ENCODE results near the gene PTK7. TPM values are rescaled to one million over a fixed set of nuclear protein-coding genes. Genes with fewer than 3 reads are reported as not detected.
A peak's percentile ranks its signal among the peaks of the same experiment; 100 is the strongest.

Gene PTK7
- total and polyA plus RNA-seq, 4 donors: 37.4 to 173 (median 84.2) TPM

DNA sequence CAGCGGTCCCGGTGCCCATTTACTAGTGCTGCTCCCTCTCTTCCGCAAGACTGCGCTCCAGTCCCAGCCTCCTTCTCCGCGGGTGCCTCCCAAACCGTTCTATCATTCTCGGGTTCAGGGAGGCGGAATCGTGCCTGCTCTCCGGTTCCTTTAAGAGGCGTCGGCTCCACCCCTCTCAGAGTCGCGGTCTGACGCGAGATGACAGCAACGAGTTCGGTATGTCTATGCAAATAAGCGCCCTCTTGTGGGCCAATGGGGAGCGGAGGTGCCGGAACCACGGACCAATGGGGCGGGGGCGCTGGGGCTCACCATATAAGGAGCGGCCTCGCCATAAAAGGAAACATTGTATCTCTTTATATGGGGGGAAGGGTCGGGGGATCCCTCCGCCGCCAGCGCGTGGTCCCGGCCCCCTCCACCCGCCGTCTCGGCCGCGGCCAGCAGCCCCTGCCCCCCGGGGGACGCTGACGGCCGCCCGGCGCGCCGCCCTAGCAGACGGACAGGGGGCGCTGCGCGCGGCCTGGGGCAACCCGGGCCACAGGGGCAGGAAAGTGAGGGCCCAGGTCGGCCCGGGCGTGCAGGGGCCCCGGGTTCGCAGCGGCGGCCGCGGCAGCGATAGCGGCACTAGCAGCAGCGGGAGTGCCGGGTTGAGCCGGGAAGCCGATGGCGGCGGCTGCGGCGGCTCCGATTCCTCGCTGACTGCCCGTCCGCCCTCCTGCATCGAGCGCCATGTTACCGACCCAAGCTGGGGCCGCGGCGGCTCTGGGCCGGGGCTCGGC lies 95.0 kb downstream of the PTK7 start, which contains the start of gene SRF:
TSS of gene SRF (plus strand) at position 339 of the 776 bp plus-strand sequence. CDS start at position 727, 388 bp downstream.
- Histone ChIP-seq H3K27me3 (ENCODE audit: control insufficient read depth in 3 of 3, insufficient read depth in 3 of 3, low read length in 2 of 3) (no peaks in the 10 kb centered on the region), H3K36me3 (ENCODE audit: control insufficient read depth in 4 of 4, insufficient read depth in 4 of 4, low read length in 4 of 4) (peaks cover 3 to 12% (median 9%) of the 10 kb centered on the region in 4 donors), H3K4me3 (peak within 1 kb of the TSS; percentile 83), H3K27ac (ENCODE audit: low read depth in 1 of 2, low read length in 1 of 2) (peak within 1 kb of the TSS; percentile 97 to 99), H3K9me3 (ENCODE audit: control insufficient read depth in 4 of 4, insufficient read depth in 3 of 4, low read length in 3 of 4) (no peaks in the 10 kb centered on the region), H3K9ac (ENCODE audit: insufficient read depth in 1 of 2, low read length in 2 of 2) (peak within 1 kb of the TSS; percentile 76 to 90), H3K4me1 (ENCODE audit: control insufficient read depth in 5 of 5, insufficient read depth in 5 of 5, low read length in 5 of 5) (peaks cover 0 to 31% (median 14%) of the 10 kb centered on the region in 5 donors)
- WGBS, 2 donors: 0 to 1% methylated on average over 63 to 83 of the region's 83 CpGs
- TF ChIP-seq, protein P1, sequence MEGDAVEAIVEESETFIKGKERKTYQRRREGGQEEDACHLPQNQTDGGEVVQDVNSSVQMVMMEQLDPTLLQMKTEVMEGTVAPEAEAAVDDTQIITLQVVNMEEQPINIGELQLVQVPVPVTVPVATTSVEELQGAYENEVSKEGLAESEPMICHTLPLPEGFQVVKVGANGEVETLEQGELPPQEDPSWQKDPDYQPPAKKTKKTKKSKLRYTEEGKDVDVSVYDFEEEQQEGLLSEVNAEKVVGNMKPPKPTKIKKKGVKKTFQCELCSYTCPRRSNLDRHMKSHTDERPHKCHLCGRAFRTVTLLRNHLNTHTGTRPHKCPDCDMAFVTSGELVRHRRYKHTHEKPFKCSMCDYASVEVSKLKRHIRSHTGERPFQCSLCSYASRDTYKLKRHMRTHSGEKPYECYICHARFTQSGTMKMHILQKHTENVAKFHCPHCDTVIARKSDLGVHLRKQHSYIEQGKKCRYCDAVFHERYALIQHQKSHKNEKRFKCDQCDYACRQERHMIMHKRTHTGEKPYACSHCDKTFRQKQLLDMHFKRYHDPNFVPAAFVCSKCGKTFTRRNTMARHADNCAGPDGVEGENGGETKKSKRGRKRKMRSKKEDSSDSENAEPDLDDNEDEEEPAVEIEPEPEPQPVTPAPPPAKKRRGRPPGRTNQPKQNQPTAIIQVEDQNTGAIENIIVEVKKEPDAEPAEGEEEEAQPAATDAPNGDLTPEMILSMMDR (IDR thresholded peaks at IDR 0.05; ENCODE audit: control extremely low read depth, extremely low read depth): peak; percentile 15
- ATAC-seq (ENCODE audit: insufficient read depth, low FRiP score) (peak; percentile 85), DNase-seq (peak; percentile 100)

DNA sequence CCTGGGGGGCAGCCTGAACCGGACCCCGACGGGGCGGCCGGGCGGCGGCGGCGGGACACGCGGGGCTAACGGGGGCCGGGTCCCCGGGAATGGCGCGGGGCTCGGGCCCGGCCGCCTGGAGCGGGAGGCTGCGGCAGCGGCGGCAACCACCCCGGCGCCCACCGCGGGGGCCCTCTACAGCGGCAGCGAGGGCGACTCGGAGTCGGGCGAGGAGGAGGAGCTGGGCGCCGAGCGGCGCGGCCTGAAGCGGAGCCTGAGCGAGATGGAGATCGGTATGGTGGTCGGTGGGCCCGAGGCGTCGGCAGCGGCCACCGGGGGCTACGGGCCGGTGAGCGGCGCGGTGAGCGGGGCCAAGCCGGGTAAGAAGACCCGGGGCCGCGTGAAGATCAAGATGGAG lies 95.6 kb downstream of the PTK7 start:
- H3K27me3 ChIP-seq (ENCODE audit: control insufficient read depth in 3 of 3, insufficient read depth in 3 of 3, low read length in 2 of 3): no peaks in the 10 kb centered on the region
- TF ChIP-seq, protein P1 (IDR thresholded peaks at IDR 0.05; ENCODE audit: control extremely low read depth, extremely low read depth): no peak
- WGBS, 2 donors: 0 to 1% methylated on average over 36 to 57 of the region's 57 CpGs
- ATAC-seq (ENCODE audit: insufficient read depth, low FRiP score): no peak
- peaks cover 0 to 31% (median 14%) of the 10 kb centered on the region in 5 donors for H3K4me1 ChIP-seq (ENCODE audit: control insufficient read depth in 5 of 5, insufficient read depth in 5 of 5, low read length in 5 of 5)
- peaks cover 6 to 17% (median 14%) of the 10 kb centered on the region in 4 donors for H3K36me3 ChIP-seq (ENCODE audit: control insufficient read depth in 4 of 4, insufficient read depth in 4 of 4, low read length in 4 of 4)
- H3K9ac ChIP-seq (ENCODE audit: insufficient read depth in 1 of 2, low read length in 2 of 2): peak overlapping the region in 1 of 2 donors; percentile 52
- peak overlapping the region; percentile 83 for H3K4me3 ChIP-seq
- no peaks in the 10 kb centered on the region for H3K9me3 ChIP-seq (ENCODE audit: control insufficient read depth in 4 of 4, insufficient read depth in 3 of 4, low read length in 3 of 4)
- DNase-seq: peak in 1 of 3 donors; percentile 21
- H3K27ac ChIP-seq (ENCODE audit: low read depth in 1 of 2, low read length in 1 of 2): peak overlapping the region; percentile 97 to 99

DNA sequence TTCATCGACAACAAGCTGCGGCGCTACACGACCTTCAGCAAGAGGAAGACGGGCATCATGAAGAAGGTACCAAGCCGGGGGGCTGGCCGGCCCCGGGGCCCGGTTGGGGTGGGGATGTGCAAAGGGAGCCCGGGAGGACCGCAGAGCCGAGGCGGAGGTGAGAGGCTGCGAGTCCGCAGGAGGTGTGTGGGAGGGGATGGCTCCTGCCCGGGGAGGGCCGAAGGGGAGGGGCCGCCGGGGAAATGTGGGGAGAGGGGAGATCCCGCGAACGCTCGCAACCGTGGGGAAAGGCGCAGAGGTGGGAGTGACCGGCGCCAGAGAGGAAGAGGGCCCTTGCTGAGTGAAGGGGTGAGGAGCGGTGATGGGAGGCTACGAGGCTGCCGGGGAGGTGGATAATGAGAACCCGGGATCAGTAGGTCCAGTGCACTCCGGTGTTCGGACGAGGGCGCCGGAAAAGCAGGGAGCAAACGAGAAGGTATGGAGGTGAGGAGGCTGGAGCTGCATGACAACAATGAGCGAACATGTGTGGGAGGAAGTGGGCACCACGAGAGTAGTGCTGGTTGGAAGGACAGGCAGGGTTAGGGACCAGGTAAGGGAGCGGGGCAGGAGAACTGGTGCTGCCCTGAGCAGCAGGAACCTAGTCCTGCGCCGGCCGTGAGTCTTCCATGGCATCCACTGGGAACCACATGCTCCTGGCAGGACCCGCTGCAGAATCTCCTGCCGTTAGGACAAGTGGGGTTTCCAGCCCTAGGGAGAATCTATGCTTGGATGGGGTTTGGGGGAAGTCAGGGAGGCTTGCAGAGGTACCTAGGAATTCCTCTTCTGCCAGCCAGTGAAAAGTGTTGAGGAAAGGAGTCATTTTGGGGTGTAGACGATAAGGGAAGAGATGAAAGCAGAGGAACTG lies 96.2 kb downstream of the PTK7 start:
- Histone ChIP-seq H3K4me1 (ENCODE audit: control insufficient read depth in 5 of 5, insufficient read depth in 5 of 5, low read length in 5 of 5) (peaks cover 0 to 31% (median 14%) of the 10 kb centered on the region in 5 donors), H3K27me3 (ENCODE audit: control insufficient read depth in 3 of 3, insufficient read depth in 3 of 3, low read length in 2 of 3) (no peaks in the 10 kb centered on the region), H3K9me3 (ENCODE audit: control insufficient read depth in 4 of 4, insufficient read depth in 3 of 4, low read length in 3 of 4) (no peaks in the 10 kb centered on the region), H3K36me3 (ENCODE audit: control insufficient read depth in 4 of 4, insufficient read depth in 4 of 4, low read length in 4 of 4) (peaks cover 6 to 20% (median 15%) of the 10 kb centered on the region in 4 donors), H3K4me3 (peak overlapping the region; percentile 83), H3K9ac (ENCODE audit: insufficient read depth in 1 of 2, low read length in 2 of 2) (peak overlapping the region; percentile 52 to 86), H3K27ac (ENCODE audit: low read depth in 1 of 2, low read length in 1 of 2) (peak overlapping the region; percentile 97 to 99)
- DNase-seq: peak; percentile 26 to 67 (median 57)
- ATAC-seq (ENCODE audit: insufficient read depth, low FRiP score): no peak
- TF ChIP-seq, protein P1 (IDR thresholded peaks at IDR 0.05; ENCODE audit: control extremely low read depth, extremely low read depth): no peak
- WGBS, 2 donors: 2 to 3% methylated on average over 46 of the region's 46 CpGs

Measured in lung (tissue), 12 donors.